HL-60 (cell line): ENCODE results near the gene GPX4.

Experiments used
- CTCF ChIP-seq: IDR thresholded peaks from one replicate; pipeline ENCODE4 v1.5.1; 2011; ENCODE audit warnings: low read length, control low read depth, inconsistent platforms; ENCODE audit not compliant: insufficient read depth
- GABPA ChIP-seq: IDR thresholded peaks from 2 replicates; pipeline ENCODE4 v1.6.1; 2012; ENCODE audit warnings: low read depth
- POLR2AphosphoS5 ChIP-seq: IDR thresholded peaks from 2 replicates; pipeline ENCODE4 v1.6.1; 2012; ENCODE audit warnings: low read depth
- REST ChIP-seq: IDR thresholded peaks from 2 replicates; pipeline ENCODE4 v1.6.1; 2012; ENCODE audit warnings: low read depth; ENCODE audit not compliant: insufficient replicate concordance

DNA sequence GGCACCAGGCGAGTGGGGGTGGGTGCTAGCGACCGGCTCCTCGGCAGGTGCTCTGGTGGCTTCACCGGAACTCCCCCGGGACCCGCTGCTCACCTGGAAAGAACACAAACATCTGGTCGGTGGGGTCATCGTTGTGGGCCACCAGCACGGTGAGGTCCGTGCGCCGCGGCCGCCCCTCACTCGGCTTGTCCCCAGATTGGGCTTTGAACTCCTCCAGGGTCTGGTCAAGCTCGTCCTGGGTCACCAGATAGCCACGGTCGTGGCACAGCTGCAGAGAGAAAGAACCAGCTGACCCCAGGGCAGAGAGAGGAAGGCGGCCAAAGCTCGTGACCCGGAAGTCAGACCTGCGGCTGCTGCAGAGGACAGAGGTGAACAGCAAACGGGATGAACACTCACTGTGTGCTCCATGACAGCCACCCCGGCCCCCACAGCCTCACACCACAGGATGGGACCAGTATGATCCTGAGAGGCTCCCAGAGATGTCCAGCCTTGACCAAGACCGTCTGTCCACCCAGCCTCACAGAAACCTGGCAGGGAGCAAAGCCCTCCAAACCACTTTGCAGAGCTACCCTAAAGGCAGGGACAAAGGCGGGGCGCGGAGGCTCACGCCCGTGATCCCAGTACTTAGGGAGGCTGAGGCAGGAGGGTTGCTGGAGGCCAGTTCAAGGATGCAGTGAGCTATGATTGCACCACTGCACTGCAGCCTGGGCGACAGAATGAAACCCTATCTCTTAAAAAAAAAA, 9.8 kb upstream of the GPX4 start:
- TF ChIP-seq POLR2AphosphoS5 (no peak), CTCF (no peak), REST (no peak), GABPA (no peak)
